Left forelimb (tissue), 1 donor: ENCODE data around the gene GPAT2.
"Not testable (repeated sequence)": the region's sequence is repeated elsewhere in the genome, so short reads cannot be mapped to it uniquely, and the experiment has no call there.

Experiments used
- DNase-seq: peaks from one replicate; pipeline ENCODE4 v3.0.0-alpha.2; 2018; ENCODE audit warnings: low spot score

The GPAT2 gene

GRCh38 chr2:96022701-96023447, 11.8 kb downstream of the GPAT2 start:
- peak; percentile 86 for DNase-seq

- DNase-seq, result not testable (repeated sequence)
Observed at GRCh38 chr2:96022126-96022525, 12.6 kb downstream of the GPAT2 start.

- not testable (repeated sequence) for DNase-seq
Observed at GRCh38 chr2:96021142-96021541, 13.6 kb downstream of the GPAT2 start.

GRCh38 chr2:96019909-96020590, 14.7 kb downstream of the GPAT2 start:
- DNase-seq, result not testable (repeated sequence)

GRCh38 chr2:96016321-96016720, 18.4 kb downstream of the GPAT2 start:
- not testable (repeated sequence) for DNase-seq

- DNase-seq, result peak; percentile 51
Observed at GRCh38 chr2:96012792-96013264, 21.9 kb downstream of the GPAT2 start.

- not testable (repeated sequence) for DNase-seq
Observed at GRCh38 chr2:96012086-96012791, 22.5 kb downstream of the GPAT2 start.

GRCh38 chr2:96011129-96011455, 23.6 kb downstream of the GPAT2 start:
- not testable (repeated sequence) for DNase-seq

GRCh38 chr2:96010320-96011128, 24.2 kb downstream of the GPAT2 start:
- peak; percentile 94 for DNase-seq

- DNase-seq, result peak; percentile 36
Observed at GRCh38 chr2:96009833-96010232, 24.9 kb downstream of the GPAT2 start.

GRCh38 chr2:96008051-96008450, 26.7 kb downstream of the GPAT2 start:
- peak; percentile 38 for DNase-seq

GRCh38 chr2:96006248-96006647, 28.5 kb downstream of the GPAT2 start:
- not testable (repeated sequence) for DNase-seq

GRCh38 chr2:95992520-95993272, 42.0 kb downstream of the GPAT2 start:
- peak; percentile 71 for DNase-seq

GRCh38 chr2:95992102-95992501, 42.6 kb downstream of the GPAT2 start:
- DNase-seq, result not testable (repeated sequence)

- peak; percentile 63 for DNase-seq
Observed at GRCh38 chr2:95991351-95992094, 43.2 kb downstream of the GPAT2 start, which contains the start of gene ANKRD36C. TSS of gene ANKRD36C (minus strand) at chr2:95991824. CDS start at chr2:95991708, 116 bp downstream.

GRCh38 chr2:95990884-95991283, 43.8 kb downstream of the GPAT2 start:
- DNase-seq, result not testable (repeated sequence)
